MV-4-11 (cell line): ENCODE measurements around the gene PPT2.
A peak's percentile ranks its signal among the peaks of the same experiment; 100 is the strongest.
"Not testable (repeated sequence)": the region's sequence is repeated elsewhere in the genome, so short reads cannot be mapped to it uniquely, and the experiment has no call there.

ENCODE experiments used
- DNase-seq: peaks from one replicate; lab custom pipeline; 2025; lab: John Stamatoyannopoulos, UW

The PPT2 gene

GRCh38 chr6:32189742-32190053 lies 35.8 kb downstream of the PPT2 start:
- no peak for DNase-seq

DNA sequence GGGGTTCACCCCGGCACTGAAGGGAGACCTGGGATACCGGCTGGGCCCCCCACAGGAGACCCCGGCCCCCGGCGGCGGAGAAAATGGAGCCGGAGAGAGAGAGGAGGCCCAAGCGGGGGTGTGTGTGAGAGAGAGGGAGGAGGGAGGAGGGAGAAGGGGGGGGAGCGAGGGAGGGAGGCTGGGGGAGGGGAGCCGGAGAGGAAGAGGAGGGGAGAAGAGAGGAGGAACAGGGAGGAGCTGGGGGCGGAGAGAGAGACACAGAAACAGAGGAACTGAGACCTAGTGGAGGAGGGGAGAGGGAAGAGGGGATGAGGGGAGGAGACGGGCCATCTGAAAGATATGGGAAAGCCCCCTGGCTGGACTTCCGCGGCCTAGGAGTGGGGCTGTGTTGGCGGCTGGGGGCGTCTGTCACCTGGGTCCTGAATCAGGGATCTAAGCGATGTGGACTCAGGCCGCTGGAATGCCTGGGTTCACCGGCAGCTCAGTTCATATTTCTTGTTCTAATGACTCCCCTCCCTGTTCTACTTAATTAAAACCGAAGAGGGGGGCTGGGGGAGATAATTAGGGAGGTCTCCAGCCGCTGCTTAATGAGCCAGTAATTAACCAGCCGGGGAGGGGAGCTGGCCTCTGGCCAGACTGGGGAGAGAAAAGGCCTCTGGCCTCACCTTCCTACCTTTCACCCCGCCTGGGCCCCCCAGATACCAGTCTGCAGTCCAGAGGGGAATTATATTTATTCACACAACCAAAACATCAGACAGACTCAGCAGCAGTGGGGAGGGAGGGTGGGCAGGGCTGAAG lies 36.3 kb downstream of the PPT2 start, which contains the start of gene PBX2:
Gene PBX2 (minus strand): TSS at position 149 of the 798 bp plus-strand sequence. CDS start 287 bp downstream, outside the sequence.
- peak; percentile 92 for DNase-seq

DNA sequence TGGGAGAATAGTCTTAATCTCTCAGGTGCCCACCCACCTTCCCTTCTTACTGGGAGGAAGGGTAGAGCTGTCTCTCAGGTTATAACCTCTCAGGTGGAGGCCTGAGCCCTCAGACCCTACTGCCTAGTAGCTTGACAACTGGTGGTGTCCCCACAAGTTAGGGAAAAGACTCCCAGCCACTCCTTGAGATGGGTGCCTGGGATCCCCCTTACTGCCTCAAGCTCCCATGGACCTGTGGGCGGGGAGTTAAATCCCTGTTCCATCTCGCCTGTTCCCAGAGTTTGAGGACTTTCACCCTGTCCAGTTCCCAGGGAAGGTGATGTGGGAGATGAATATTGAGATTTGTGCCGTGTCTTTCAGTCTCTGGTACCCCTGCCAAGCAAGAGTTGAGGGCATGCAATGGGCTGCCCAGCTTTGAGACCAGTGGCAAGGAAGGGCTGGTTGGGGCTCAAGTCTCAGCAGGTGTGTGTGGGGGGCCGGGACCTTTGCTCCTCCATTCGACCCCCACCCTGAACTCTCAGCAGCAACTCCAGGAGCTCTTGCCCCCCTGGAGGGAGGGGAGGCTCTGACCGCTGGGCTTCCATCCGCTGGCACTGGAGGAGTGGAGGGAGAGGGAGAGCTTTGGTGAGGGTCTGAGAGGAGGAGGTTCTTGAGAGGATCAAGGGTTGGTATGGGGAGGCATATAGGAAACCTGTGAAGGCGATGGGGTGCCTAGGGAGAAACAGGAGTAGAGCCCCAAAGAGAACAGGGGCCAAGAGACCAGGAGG lies 37.2 kb downstream of the PPT2 start:
- no peak for DNase-seq

DNA sequence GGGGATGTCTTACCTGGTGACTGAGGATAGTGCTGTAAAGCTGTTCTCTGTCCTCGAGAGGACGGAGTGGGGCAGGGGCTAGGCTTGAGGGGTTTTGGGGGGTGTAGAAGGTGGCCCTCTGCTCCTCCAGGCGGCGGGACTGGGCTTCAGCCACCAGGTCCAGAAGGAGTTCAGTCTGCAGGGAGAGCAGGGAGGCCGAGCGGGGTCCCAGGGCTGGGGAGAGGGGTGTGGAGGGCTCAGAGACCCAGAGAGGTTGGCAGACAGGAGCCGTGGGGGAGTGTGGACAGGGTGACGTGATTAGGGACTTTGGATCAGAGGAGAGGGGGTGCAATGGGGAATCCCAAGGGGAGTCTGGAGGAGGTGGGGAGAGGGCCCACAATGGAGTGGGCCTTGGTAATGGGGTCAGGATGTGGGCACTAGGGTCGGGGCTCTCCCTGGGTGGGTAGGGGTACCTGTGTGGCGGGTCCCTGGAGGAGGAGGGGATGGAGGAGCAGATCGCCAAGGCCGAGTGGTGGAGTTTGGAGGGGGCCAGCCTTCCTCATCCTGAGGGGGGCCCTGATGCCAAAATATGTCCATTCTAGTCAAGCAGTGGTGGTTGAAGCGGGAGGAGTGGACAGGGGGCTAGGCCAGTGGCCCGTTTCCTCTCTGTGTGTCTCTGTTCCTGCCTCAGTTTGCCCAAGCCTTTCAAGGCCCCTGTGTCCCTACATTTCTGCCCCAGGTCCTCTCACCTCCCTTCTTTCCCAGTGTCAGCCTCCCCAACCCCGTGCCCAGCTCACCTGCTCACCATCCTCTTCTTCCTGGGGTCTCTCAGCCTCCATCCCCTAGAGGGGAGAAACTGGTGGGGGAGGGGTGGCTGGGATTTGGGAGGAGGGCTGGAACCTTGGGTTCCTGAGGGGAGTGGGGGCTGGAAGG lies 38.0 kb downstream of the PPT2 start:
- DNase-seq, result no peak

DNA sequence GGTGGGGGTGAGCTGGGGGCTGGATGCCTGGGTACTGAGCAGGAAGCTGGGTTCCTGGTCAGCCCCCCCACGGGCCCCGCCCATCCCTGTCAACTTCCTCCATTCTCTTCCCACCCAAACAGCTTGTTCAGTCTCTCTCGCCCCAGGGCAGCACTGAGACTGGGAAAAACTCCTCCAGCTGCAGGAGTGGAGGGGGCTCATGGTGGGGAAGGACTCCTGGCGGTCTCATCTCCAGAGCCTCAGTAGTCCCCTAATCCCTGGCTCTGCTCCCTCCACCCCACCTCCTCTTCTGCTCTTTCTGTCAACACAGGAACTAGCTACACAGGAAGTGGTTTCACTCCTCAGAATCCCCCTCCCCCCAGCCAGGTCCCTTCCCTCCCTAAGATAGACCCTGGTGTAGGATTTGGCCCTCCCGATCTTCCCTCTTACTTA lies 38.7 kb downstream of the PPT2 start, which contains the start of gene GPSM3:
Gene GPSM3 (minus strand): TSS at position 36 of the 432 bp plus-strand sequence. CDS start 130 bp downstream, outside the sequence.
- DNase-seq, result peak; percentile 75

DNA sequence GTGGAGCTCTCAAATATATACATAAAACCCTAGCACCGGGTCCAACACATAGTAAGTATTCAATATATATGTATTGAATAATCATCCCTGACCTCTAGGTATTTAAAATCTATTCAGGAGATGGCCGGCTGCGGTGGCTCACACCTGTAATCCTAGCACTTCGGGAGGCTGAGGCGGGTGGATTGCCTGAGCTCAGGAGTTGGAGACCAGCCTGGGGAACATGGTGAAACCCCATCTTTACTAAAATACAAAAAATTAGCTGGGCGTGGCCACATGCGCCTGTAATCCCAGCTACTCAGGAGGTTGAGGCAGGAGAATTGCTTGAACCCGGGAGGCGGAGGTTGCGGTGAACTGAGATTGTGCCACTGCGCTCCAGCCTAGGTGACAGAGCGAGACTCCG lies 39.2 kb downstream of the PPT2 start:
- not testable (repeated sequence) for DNase-seq

- no peak for DNase-seq
Observed at GRCh38 chr6:32194388-32194787, 40.4 kb downstream of the PPT2 start.

- peak; percentile 65 for DNase-seq
Observed at GRCh38 chr6:32194825-32195651, 41.1 kb downstream of the PPT2 start.

DNA sequence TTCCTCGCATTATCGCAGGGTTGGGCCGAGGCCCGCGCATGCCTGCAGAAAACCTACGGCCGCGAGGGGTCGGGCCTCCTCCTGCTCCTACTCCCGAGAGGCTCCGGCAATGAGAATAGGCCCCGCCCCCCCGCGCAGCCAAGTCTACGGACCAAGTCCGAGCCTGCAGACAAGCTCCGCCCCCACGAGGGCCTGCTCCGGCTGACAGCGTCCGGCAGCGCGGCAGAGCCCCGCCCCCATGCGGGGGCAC lies 41.6 kb downstream of the PPT2 start:
- DNase-seq, result peak; percentile 100

GRCh38 chr6:32195902-32196681 lies 42.2 kb downstream of the PPT2 start:
- DNase-seq, result peak; percentile 61

DNA sequence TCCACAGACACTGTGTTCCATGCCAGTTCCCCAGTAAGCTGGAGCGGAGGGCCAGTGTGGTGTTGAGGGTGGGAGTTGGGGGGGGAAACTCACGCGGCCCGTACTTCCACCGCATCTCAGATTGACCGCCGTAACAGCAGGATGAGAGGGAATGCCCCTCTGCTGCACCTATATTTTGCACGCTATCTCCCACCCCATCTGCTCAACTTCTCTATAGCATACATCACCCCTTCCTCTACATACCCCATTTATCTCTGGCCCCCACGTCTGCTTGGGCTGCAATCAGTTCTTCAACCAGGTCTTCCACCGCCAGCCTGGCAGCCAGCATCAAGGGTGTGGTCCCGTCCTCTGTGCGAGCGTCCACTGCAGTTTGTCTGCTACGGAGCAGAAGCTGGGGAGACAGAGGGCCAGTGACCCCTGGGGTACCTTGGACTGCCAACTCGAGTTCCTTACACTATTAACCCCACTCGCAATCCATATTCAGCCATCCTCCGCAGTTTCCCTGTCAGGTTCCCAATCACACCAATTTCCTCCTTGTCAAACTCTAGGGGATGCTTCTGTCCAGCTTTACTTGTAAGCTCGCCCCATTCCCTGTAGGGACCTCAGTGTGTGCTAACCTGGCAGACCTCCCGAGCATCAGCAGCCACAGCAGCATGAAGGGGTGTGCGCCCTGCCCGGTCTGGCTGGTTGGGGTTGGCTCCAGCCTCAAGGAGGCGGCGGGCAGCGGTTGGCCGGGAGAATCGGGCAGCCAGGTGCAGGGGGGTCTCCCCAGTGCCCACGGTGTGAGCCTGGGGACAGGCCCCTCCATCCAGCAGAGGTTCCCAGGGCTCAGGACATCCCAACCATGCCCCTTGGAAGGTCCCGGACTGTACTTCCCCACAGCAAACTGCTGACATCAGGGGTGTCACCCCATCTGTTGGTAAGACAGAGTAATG lies 43.0 kb downstream of the PPT2 start:
- peak; percentile 65 for DNase-seq

DNA sequence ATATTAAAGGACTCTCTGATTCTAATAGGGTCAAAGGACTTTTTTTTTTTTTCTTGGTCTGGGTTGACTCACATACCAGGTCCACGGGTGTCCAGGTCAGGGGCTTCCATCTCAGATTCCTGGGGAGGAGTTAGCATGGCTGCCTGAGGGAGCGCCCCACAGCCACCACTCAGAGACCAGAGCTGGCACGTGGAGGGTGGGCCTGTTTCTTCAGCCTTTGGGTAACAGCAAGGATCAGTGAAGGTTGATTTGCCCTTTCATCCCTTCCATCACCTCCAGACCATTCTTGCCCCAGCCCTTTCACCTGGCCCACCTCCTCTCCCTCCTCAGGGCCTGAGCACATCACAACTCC lies 44.4 kb downstream of the PPT2 start:
- no peak for DNase-seq

DNA sequence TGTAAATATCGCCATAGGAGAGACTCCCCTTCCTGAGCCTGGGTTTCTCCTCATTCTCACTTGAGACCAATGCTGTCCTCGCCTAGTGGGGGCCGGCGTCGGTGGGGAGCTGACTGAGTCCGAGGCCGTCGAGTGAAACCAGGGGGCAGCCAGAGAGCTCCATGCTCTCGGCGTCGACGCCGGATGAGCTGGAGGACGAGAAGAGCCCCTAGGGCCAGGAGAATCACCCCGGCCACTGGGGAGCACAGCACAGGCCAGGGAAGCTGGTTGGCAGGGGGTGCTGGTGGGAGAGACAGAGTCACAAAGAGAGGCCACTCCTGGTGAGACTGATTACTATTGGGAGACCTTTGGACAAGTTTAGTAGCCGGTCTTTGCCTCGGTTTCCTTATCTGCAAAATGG lies 44.9 kb downstream of the PPT2 start:
- no peak for DNase-seq

GRCh38 chr6:32200711-32201475 lies 47.0 kb downstream of the PPT2 start:
- DNase-seq, result no peak

DNA sequence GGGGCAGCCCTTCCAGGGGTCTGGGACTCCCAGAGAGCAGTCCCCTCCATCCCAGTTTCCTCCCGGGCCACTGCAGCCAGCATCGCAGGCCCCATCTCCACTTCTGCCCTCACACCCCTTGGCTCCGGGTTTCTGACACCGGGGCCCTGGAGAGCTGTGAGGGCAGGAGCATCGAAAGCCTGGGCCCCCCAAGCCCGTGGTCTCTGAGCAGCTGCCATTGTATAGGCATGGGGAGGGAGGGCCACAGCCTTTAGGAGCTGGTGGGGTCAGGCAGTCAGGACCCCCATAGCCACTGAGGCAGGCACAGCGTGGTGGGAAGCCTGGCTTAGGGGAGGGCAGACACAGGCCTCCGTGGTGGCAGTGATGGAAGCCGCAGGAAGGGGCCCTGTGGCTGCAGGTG lies 48.2 kb downstream of the PPT2 start:
- DNase-seq, result no peak

- no peak for DNase-seq
Observed at GRCh38 chr6:32203426-32204267, 49.7 kb downstream of the PPT2 start.

- no peak for DNase-seq
Observed at GRCh38 chr6:32204268-32204715, 50.4 kb downstream of the PPT2 start.

GRCh38 chr6:32208996-32209395 lies 55.1 kb downstream of the PPT2 start:
- no peak for DNase-seq
